Keratinocyte (primary cell): ENCODE measurements around the gene EIF4E2.

Experiments
- CTCF ChIP-seq, 3 experiments: IDR thresholded peaks in 1 of 3; conservative IDR thresholded peaks in 1 of 3; optimal IDR thresholded peaks in 1 of 3; 2 replicates in 2 of 3; 3 replicates in 1 of 3; pipeline versions ENCODE3 to v1.5.1; 2011; ENCODE audit warnings: low read length in 3 of 3, mild to moderate bottlenecking in 3 of 3, moderate library complexity in 2 of 3, control low read depth in 1 of 3, inconsistent platforms in 1 of 3; ENCODE audit not compliant: insufficient read depth in 2 of 3; ENCODE audit errors: extremely low read depth in 1 of 3
- EZH2 ChIP-seq: IDR thresholded peaks from one replicate; pipeline ENCODE4 v1.6.1; 2012; ENCODE audit warnings: inconsistent platforms, mild to moderate bottlenecking, low read length, moderate library complexity

DNA sequence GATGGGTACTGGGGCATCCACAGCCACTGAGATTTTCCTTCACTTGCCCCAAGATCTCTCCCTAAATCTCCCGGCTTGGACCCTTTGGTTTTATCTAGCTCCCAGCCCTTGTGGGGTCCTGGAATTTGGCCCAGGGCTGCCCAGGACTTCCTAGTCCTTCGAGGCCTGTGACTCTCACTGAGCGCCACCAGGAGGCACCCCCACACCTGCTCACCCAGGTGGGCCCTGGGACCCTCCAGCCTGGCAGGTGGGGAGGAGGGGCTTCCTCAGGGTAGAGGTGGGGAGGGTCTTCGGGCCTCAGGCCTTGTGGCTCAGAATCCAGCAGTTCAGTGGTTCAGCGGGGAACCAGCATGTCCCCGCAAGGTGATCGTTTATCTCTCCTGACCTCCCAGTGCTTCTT lies 42.2 kb upstream of the EIF4E2 start:
- TF ChIP-seq EZH2, result no peak
- no peak for TF ChIP-seq CTCF (optimal IDR thresholded peaks at IDR 0.05 in 1 of 3, IDR thresholded peaks at IDR 0.05 in 1 of 3, conservative IDR thresholded peaks at IDR 0.05 in 1 of 3; ENCODE audit: extremely low read depth in 1 of 3, insufficient read depth in 2 of 3, low read length in 3 of 3)
